Naive B cell (primary cell): Measurements from ENCODE around the gene MYH9. TPM values are rescaled to one million over a fixed set of nuclear protein-coding genes. Genes with fewer than 3 reads are reported as not detected.

Source experiments
- ATAC-seq, 2 donors: fragments of 150-1000 bp; cut with Tn5 transposase; 2 replicates each; pipeline ENCODE4 v1.10.0; 2021; ENCODE audit warnings: low read depth in 2 of 2, mild to moderate bottlenecking in 2 of 2, moderate library complexity in 2 of 2
- DNase-seq: peaks from one replicate; pipeline ENCODE4 v3.0.0; 2022
- H3K27ac Mint-ChIP-seq, 6 donors: one replicate each; pipeline ENCODE4 v1.8.0; 2020 to 2022; ENCODE audit warnings: mild to moderate bottlenecking in 6 of 6, mixed read lengths in 6 of 6, moderate library complexity in 5 of 6, inconsistent platforms in 2 of 6
- H3K27me3 Mint-ChIP-seq, 3 donors: one replicate each; pipeline ENCODE4 v1.8.0; 2021 to 2022; ENCODE audit warnings: mixed read lengths in 3 of 3, mild to moderate bottlenecking in 1 of 3
- H3K36me3 Mint-ChIP-seq, 2 donors: one replicate each; pipeline ENCODE4 v1.8.0; 2020 to 2022; ENCODE audit warnings: mixed read lengths in 2 of 2, inconsistent platforms in 1 of 2, mild to moderate bottlenecking in 1 of 2
- H3K4me1 Mint-ChIP-seq, 3 donors: one replicate each; pipeline ENCODE4 v1.8.0; 2020 to 2022; ENCODE audit warnings: mixed read lengths in 3 of 3, inconsistent platforms in 1 of 3, mild to moderate bottlenecking in 1 of 3, moderate library complexity in 1 of 3
- H3K4me3 Mint-ChIP-seq, 8 donors: one replicate each; pipeline ENCODE4 v1.8.0; 2020 to 2022; ENCODE audit warnings: mild to moderate bottlenecking in 8 of 8, mixed read lengths in 8 of 8, moderate library complexity in 8 of 8, inconsistent platforms in 2 of 8
- H3K9me3 Mint-ChIP-seq, 7 donors: one replicate each; pipeline ENCODE4 v1.8.0; 2020 to 2022; ENCODE audit warnings: mixed read lengths in 7 of 7, mild to moderate bottlenecking in 5 of 7, inconsistent platforms in 2 of 7, moderate library complexity in 1 of 7
- polyA plus RNA-seq, 6 donors: library from polyadenylated mRNA; unstranded; fragments of 300-500 nt; fragmentation: Illumina TruSeq; gene quantifications; one replicate each; pipeline ENCODE4 v1.2.3, GENCODE V29; 2021; ENCODE audit warnings: low read depth in 6 of 6

MYH9 gene
- polyA plus RNA-seq, 6 donors from 2014 or later, result 17.3 to 255 (median 64.5) TPM

- ATAC-seq (no peak), DNase-seq (no peak)
- Mint-ChIP-seq H3K4me3 (peak overlapping the region in 1 of 8 donors; percentile 29), H3K9me3 (no peaks in the 10 kb centered on the region), H3K27me3 (no peaks in the 10 kb centered on the region), H3K36me3 (peaks cover 27 to 31% of the 10 kb centered on the region in 2 donors), H3K4me1 (peaks cover 47 to 63% (median 61%) of the 10 kb centered on the region in 3 donors), H3K27ac (peak overlapping the region in 5 of 6 donors; percentile 21 to 81 (median 54))
Measured at GRCh38 chr22:36339171-36340065, 48.3 kb downstream of the MYH9 start.

- H3K9me3 Mint-ChIP-seq, result no peaks in the 10 kb centered on the region
- ATAC-seq, result peak; percentile 18 to 21
Measured at GRCh38 chr22:36337365-36338130, 50.2 kb downstream of the MYH9 start.

GRCh38 chr22:36336246-36337182 is 51.3 kb downstream of the MYH9 start:
- no peak for DNase-seq
- Mint-ChIP-seq H3K4me3 (peak overlapping the region in 5 of 8 donors; percentile 24 to 78 (median 33)), H3K9me3 (no peaks in the 10 kb centered on the region), H3K36me3 (peaks cover 27 to 31% of the 10 kb centered on the region in 2 donors), H3K27me3 (no peaks in the 10 kb centered on the region), H3K27ac (peak overlapping the region; percentile 44 to 82 (median 65)), H3K4me1 (peaks cover 65 to 74% (median 70%) of the 10 kb centered on the region in 3 donors)
- no peak for ATAC-seq

More at GRCh38 chr22:36337365-36338130, 50.2 kb downstream of the MYH9 start:
- peaks cover 58 to 66% (median 66%) of the 10 kb centered on the region in 3 donors for H3K4me1 Mint-ChIP-seq
- H3K27me3 Mint-ChIP-seq, result no peaks in the 10 kb centered on the region
- DNase-seq, result no peak
- peak overlapping the region in 4 of 8 donors; percentile 12 to 68 (median 31) for H3K4me3 Mint-ChIP-seq
- peaks cover 27 to 31% of the 10 kb centered on the region in 2 donors for H3K36me3 Mint-ChIP-seq
- peak overlapping the region; percentile 51 to 91 (median 78) for H3K27ac Mint-ChIP-seq

- no peaks in the 10 kb centered on the region for H3K27me3 Mint-ChIP-seq
- H3K4me3 Mint-ChIP-seq, result peak overlapping the region in 1 of 8 donors; percentile 16
- peak overlapping the region; percentile 28 to 95 (median 80) for H3K27ac Mint-ChIP-seq
- DNase-seq (no peak), ATAC-seq (no peak)
- H3K9me3 Mint-ChIP-seq, result no peaks in the 10 kb centered on the region
- peaks cover 20 to 25% of the 10 kb centered on the region in 2 donors for H3K36me3 Mint-ChIP-seq
- H3K4me1 Mint-ChIP-seq, result peaks cover 69 to 79% (median 78%) of the 10 kb centered on the region in 3 donors
Measured at GRCh38 chr22:36335621-36336020, 52.1 kb downstream of the MYH9 start.

GRCh38 chr22:36334821-36335603 is 52.8 kb downstream of the MYH9 start:
- peak overlapping the region; percentile 79 to 99 (median 86) for H3K27ac Mint-ChIP-seq
- no peak for ATAC-seq

GRCh38 chr22:36334081-36334820 is 53.5 kb downstream of the MYH9 start:
- Mint-ChIP-seq H3K27ac (peak overlapping the region; percentile 26 to 99 (median 86)), H3K4me3 (peak overlapping the region in 7 of 8 donors; percentile 18 to 65 (median 32)), H3K9me3 (no peaks in the 10 kb centered on the region), H3K4me1 (peaks cover 73 to 87% (median 85%) of the 10 kb centered on the region in 3 donors), H3K27me3 (no peaks in the 10 kb centered on the region), H3K36me3 (peaks cover 13 to 17% of the 10 kb centered on the region in 2 donors)
- no peak for DNase-seq
- no peak for ATAC-seq

More at GRCh38 chr22:36334821-36335603, 52.8 kb downstream of the MYH9 start:
- peaks cover 18 to 20% of the 10 kb centered on the region in 2 donors for H3K36me3 Mint-ChIP-seq
- no peaks in the 10 kb centered on the region for H3K9me3 Mint-ChIP-seq
- DNase-seq, result no peak
- H3K4me3 Mint-ChIP-seq, result peak overlapping the region in 3 of 8 donors; percentile 16 to 37 (median 35)
- H3K27me3 Mint-ChIP-seq, result no peaks in the 10 kb centered on the region
- H3K4me1 Mint-ChIP-seq, result peaks cover 73 to 83% (median 82%) of the 10 kb centered on the region in 3 donors

- ATAC-seq, result no peak
- Mint-ChIP-seq H3K4me1 (peaks cover 78 to 91% (median 88%) of the 10 kb centered on the region in 3 donors), H3K36me3 (peaks cover 9 to 16% of the 10 kb centered on the region in 2 donors), H3K9me3 (no peaks in the 10 kb centered on the region), H3K27ac (peak overlapping the region; percentile 62 to 99 (median 95)), H3K4me3 (peak overlapping the region in 6 of 8 donors; percentile 9 to 89 (median 31)), H3K27me3 (no peaks in the 10 kb centered on the region)
- no peak for DNase-seq
Measured at GRCh38 chr22:36333644-36334043, 54.1 kb downstream of the MYH9 start.

- Mint-ChIP-seq H3K4me1 (peaks cover 83 to 95% (median 95%) of the 10 kb centered on the region in 3 donors), H3K27ac (peak overlapping the region; percentile 90 to 99 (median 95)), H3K4me3 (peak overlapping the region; percentile 81 to 94 (median 88)), H3K36me3 (peaks cover 9 to 20% of the 10 kb centered on the region in 2 donors), H3K9me3 (no peaks in the 10 kb centered on the region), H3K27me3 (no peaks in the 10 kb centered on the region)
- ATAC-seq (no peak), DNase-seq (no peak)
Measured at GRCh38 chr22:36332623-36333332, 55.0 kb downstream of the MYH9 start.

- peaks cover 81 to 95% (median 95%) of the 10 kb centered on the region in 3 donors for H3K4me1 Mint-ChIP-seq
- ATAC-seq (peak; percentile 14 to 20), DNase-seq (peak; percentile 33)
- no peaks in the 10 kb centered on the region for H3K9me3 Mint-ChIP-seq
- H3K27me3 Mint-ChIP-seq, result no peaks in the 10 kb centered on the region
- H3K4me3 Mint-ChIP-seq, result peak overlapping the region; percentile 81 to 94 (median 89)
- peaks cover 10 to 18% of the 10 kb centered on the region in 2 donors for H3K36me3 Mint-ChIP-seq
- H3K27ac Mint-ChIP-seq, result peak overlapping the region; percentile 95 to 99 (median 98)
Measured at GRCh38 chr22:36331912-36332622, 55.7 kb downstream of the MYH9 start.

GRCh38 chr22:36331306-36331911 is 56.4 kb downstream of the MYH9 start:
- H3K27ac Mint-ChIP-seq, result peak overlapping the region; percentile 95 to 99 (median 98)
- peaks cover 10 to 17% of the 10 kb centered on the region in 2 donors for H3K36me3 Mint-ChIP-seq
- DNase-seq (peak; percentile 78), ATAC-seq (peak; percentile 86 to 88)
- H3K9me3 Mint-ChIP-seq, result no peaks in the 10 kb centered on the region
- H3K4me1 Mint-ChIP-seq, result peaks cover 77 to 95% (median 89%) of the 10 kb centered on the region in 3 donors
- peak overlapping the region; percentile 81 to 94 (median 89) for H3K4me3 Mint-ChIP-seq
- H3K27me3 Mint-ChIP-seq, result no peaks in the 10 kb centered on the region
